ENCODE results near the gene EGR2.
"Not testable (repeated sequence)": the region's sequence is repeated elsewhere in the genome, so short reads cannot be mapped to it uniquely, and the experiment has no call there.

Gene EGR2

DNA sequence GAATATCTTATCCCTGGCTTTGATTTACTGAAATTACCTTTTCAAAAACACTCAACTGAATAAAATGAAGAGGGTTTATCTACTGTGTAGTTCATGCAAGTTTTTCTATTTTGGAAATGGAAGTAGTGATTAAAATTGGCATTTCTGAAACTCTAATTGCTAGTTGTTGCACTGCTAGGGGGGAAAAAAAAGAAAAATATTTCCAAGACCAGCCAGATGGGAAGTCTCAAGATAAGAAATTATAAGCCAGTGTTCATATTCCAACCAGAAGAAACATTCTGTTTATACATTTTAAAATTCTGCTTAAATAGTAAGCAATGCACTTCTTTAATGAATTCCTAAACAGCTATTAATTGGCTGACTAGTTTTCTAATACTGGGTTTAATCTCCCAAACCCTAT is 21.1 kb downstream of the EGR2 start:
- DNase-seq (ENCODE audit: low read depth, low spot score): no peak
- H3K36me3 ChIP-seq (ENCODE audit: control insufficient read depth, insufficient read depth, low read length): no peaks in the 10 kb centered on the region
- no peaks in the 10 kb centered on the region for H3K9me3 ChIP-seq (ENCODE audit: control insufficient read depth, insufficient read depth, low read length)
- H3K27ac ChIP-seq (ENCODE audit: low read length): no peak overlapping the region
- no peaks in the 10 kb centered on the region; the same call in 1 of the 2 replicates for H3K4me1 ChIP-seq (ENCODE audit: control insufficient read depth, insufficient read depth, low read length)
- no peak overlapping the region for H3K4me3 ChIP-seq (ENCODE audit: low read length)
- H3K27me3 ChIP-seq (ENCODE audit: control insufficient read depth, insufficient read depth, low read length): no peaks in the 10 kb centered on the region

GRCh38 chr10:62794306-62794705 is 21.9 kb downstream of the EGR2 start:
- no peaks in the 10 kb centered on the region for H3K9me3 ChIP-seq (ENCODE audit: control insufficient read depth, insufficient read depth, low read length)
- no peak overlapping the region for H3K4me3 ChIP-seq (ENCODE audit: low read length)
- WGBS (ENCODE audit: insufficient coverage, insufficient read length): no CpG with 5 or more reads among the region's 1 CpG
- no peak for DNase-seq (ENCODE audit: low read depth, low spot score)
- H3K4me1 ChIP-seq (ENCODE audit: control insufficient read depth, insufficient read depth, low read length): no peaks in the 10 kb centered on the region; the same call in 1 of the 2 replicates
- H3K27ac ChIP-seq (ENCODE audit: low read length): no peak overlapping the region
- no peaks in the 10 kb centered on the region for H3K36me3 ChIP-seq (ENCODE audit: control insufficient read depth, insufficient read depth, low read length)
- H3K27me3 ChIP-seq (ENCODE audit: control insufficient read depth, insufficient read depth, low read length): no peaks in the 10 kb centered on the region

- Histone ChIP-seq H3K36me3 (ENCODE audit: control insufficient read depth, insufficient read depth, low read length) (no peaks in the 10 kb centered on the region), H3K27me3 (ENCODE audit: control insufficient read depth, insufficient read depth, low read length) (no peaks in the 10 kb centered on the region), H3K9me3 (ENCODE audit: control insufficient read depth, insufficient read depth, low read length) (no peaks in the 10 kb centered on the region), H3K4me3 (ENCODE audit: low read length) (no peak overlapping the region), H3K4me1 (ENCODE audit: control insufficient read depth, insufficient read depth, low read length) (no peaks in the 10 kb centered on the region; the same call in 1 of the 2 replicates), H3K27ac (ENCODE audit: low read length) (no peak overlapping the region)
- no CpG with 5 or more reads among the region's 5 CpGs for WGBS (ENCODE audit: insufficient coverage, insufficient read length)
- DNase-seq (ENCODE audit: low read depth, low spot score): no peak
These were observed 23.9 kb downstream of the EGR2 start for GRCh38 chr10:62792261-62792660.

- no peaks in the 10 kb centered on the region for H3K36me3 ChIP-seq (ENCODE audit: control insufficient read depth, insufficient read depth, low read length)
- H3K4me3 ChIP-seq (ENCODE audit: low read length): no peak overlapping the region
- no peaks in the 10 kb centered on the region for H3K27me3 ChIP-seq (ENCODE audit: control insufficient read depth, insufficient read depth, low read length)
- no peaks in the 10 kb centered on the region for H3K9me3 ChIP-seq (ENCODE audit: control insufficient read depth, insufficient read depth, low read length)
- no peaks in the 10 kb centered on the region for H3K4me1 ChIP-seq (ENCODE audit: control insufficient read depth, insufficient read depth, low read length)
- WGBS (ENCODE audit: insufficient coverage, insufficient read length): no CpG with 5 or more reads among the region's 2 CpGs
- DNase-seq (ENCODE audit: low read depth, low spot score): no peak
- no peak overlapping the region for H3K27ac ChIP-seq (ENCODE audit: low read length)
These were observed 25.6 kb downstream of the EGR2 start for GRCh38 chr10:62790571-62790970.

- Histone ChIP-seq H3K27me3 (ENCODE audit: control insufficient read depth, insufficient read depth, low read length) (no peaks in the 10 kb centered on the region), H3K4me3 (ENCODE audit: low read length) (no peak overlapping the region), H3K4me1 (ENCODE audit: control insufficient read depth, insufficient read depth, low read length) (no peaks in the 10 kb centered on the region), H3K36me3 (ENCODE audit: control insufficient read depth, insufficient read depth, low read length) (no peaks in the 10 kb centered on the region), H3K27ac (ENCODE audit: low read length) (no peak overlapping the region), H3K9me3 (ENCODE audit: control insufficient read depth, insufficient read depth, low read length) (no peaks in the 10 kb centered on the region)
- DNase-seq (ENCODE audit: low read depth, low spot score): no peak
- no CpG with 5 or more reads among the region's 14 CpGs for WGBS (ENCODE audit: insufficient coverage, insufficient read length)
These were observed 26.1 kb downstream of the EGR2 start for GRCh38 chr10:62790019-62790555.

GRCh38 chr10:62788861-62789467 is 27.2 kb downstream of the EGR2 start:
- Histone ChIP-seq H3K4me3 (ENCODE audit: low read length) (no peak overlapping the region), H3K27me3 (ENCODE audit: control insufficient read depth, insufficient read depth, low read length) (no peaks in the 10 kb centered on the region), H3K9me3 (ENCODE audit: control insufficient read depth, insufficient read depth, low read length) (no peaks in the 10 kb centered on the region), H3K36me3 (ENCODE audit: control insufficient read depth, insufficient read depth, low read length) (no peaks in the 10 kb centered on the region), H3K4me1 (ENCODE audit: control insufficient read depth, insufficient read depth, low read length) (no peaks in the 10 kb centered on the region), H3K27ac (ENCODE audit: low read length) (no peak overlapping the region)
- WGBS (ENCODE audit: insufficient coverage, insufficient read length): no CpG with 5 or more reads among the region's 9 CpGs
- DNase-seq (ENCODE audit: low read depth, low spot score): no peak

DNA sequence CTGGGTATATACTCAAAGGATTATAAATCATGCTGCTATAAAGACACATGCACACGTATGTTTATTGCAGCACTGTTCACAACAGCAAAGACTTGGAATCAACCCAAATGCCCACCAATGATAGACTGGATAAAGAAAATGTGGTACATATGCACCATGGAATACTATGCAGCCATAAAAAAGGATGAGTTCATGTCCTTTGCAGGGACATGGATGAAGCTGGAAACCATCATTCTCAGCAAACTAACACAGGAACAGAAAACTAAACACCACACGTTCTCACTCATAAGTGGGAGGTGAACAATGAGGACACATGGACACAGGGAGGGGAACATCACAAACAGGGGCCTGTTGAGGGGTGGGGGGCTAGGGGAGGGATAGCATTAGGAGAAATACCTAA is 27.9 kb downstream of the EGR2 start:
- DNase-seq (ENCODE audit: low read depth, low spot score): not testable (repeated sequence)
- no CpG with 5 or more reads among the region's 2 CpGs for WGBS (ENCODE audit: insufficient coverage, insufficient read length)

GRCh38 chr10:62784537-62784936 is 31.6 kb downstream of the EGR2 start:
- not testable (repeated sequence) for H3K9me3 ChIP-seq (ENCODE audit: control insufficient read depth, insufficient read depth, low read length); H3K4me3 ChIP-seq (ENCODE audit: low read length); H3K4me1 ChIP-seq (ENCODE audit: control insufficient read depth, insufficient read depth, low read length); H3K27ac ChIP-seq (ENCODE audit: low read length); H3K27me3 ChIP-seq (ENCODE audit: control insufficient read depth, insufficient read depth, low read length); DNase-seq (ENCODE audit: low read depth, low spot score); H3K36me3 ChIP-seq (ENCODE audit: control insufficient read depth, insufficient read depth, low read length)
- no CpG with 5 or more reads among the region's 3 CpGs for WGBS (ENCODE audit: insufficient coverage, insufficient read length)

More for the DNA sequence above, 27.9 kb downstream of the EGR2 start:
- not testable (repeated sequence) for H3K4me1 ChIP-seq (ENCODE audit: control insufficient read depth, insufficient read depth, low read length); H3K9me3 ChIP-seq (ENCODE audit: control insufficient read depth, insufficient read depth, low read length); H3K4me3 ChIP-seq (ENCODE audit: low read length); H3K27ac ChIP-seq (ENCODE audit: low read length); H3K36me3 ChIP-seq (ENCODE audit: control insufficient read depth, insufficient read depth, low read length); H3K27me3 ChIP-seq (ENCODE audit: control insufficient read depth, insufficient read depth, low read length)

DNA sequence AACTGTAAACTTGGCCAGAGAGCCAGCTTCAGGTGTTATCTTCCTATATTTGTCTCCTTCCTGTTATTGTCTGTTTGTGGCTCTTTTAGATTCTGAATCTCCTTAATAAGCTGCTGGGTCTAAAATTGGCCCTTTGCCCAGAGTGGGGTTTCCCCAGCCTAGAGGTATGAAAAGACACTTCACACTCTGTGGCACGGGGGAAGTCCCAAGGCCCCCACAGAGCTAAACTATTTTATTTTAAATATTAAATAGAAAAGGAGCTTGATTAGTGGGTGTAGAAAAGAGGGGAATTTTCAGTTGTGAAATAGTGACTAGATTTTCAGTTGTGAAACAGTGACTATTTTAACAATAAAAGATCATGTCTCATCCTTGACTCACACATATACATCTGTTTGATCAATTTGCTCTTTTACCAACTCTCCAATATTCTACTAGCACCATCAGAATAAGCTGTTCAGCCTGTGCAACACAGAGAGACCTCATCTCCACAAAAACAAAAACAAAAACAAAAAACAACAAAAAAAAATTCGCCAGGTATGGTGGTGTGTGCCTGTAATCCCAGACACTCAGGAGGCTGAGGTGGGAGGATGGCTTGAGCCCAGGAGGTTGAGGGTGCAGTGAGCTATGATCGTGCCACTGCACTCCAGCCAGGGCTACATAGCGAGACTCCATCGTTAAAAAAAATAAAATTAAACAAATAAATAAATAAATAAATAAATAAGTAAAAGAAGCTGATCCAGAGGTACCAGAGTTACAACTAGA is 36.5 kb downstream of the EGR2 start:
- no peak overlapping the region for H3K4me3 ChIP-seq (ENCODE audit: low read length)
- H3K27ac ChIP-seq (ENCODE audit: low read length): no peak overlapping the region
- H3K36me3 ChIP-seq (ENCODE audit: control insufficient read depth, insufficient read depth, low read length): no peaks in the 10 kb centered on the region
- no peaks in the 10 kb centered on the region for H3K4me1 ChIP-seq (ENCODE audit: control insufficient read depth, insufficient read depth, low read length)
- H3K9me3 ChIP-seq (ENCODE audit: control insufficient read depth, insufficient read depth, low read length): no peaks in the 10 kb centered on the region
- no peak for DNase-seq (ENCODE audit: low read depth, low spot score)
- no peaks in the 10 kb centered on the region for H3K27me3 ChIP-seq (ENCODE audit: control insufficient read depth, insufficient read depth, low read length)
- no CpG with 5 or more reads among the region's 5 CpGs for WGBS (ENCODE audit: insufficient coverage, insufficient read length)

DNA sequence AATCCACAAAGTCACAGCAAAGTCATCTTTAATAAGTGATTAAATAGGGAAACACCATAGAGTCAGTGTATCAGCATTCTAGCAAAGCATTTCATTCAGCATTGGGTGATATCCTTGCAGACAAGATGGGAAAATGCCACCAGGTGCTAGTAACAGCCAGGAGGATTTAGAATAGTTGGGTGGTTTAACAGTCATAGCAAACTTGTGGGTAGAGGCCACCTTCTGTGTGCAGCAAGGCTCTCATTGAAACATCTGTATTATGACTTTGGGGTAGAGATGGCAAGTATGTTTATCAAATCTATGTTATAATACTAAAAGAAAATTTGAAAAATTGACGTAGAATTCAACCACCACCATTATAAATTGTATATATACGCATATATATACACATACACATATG is 38.0 kb downstream of the EGR2 start:
- H3K9me3 ChIP-seq (ENCODE audit: control insufficient read depth, insufficient read depth, low read length): no peaks in the 10 kb centered on the region
- H3K27me3 ChIP-seq (ENCODE audit: control insufficient read depth, insufficient read depth, low read length): no peaks in the 10 kb centered on the region
- no peaks in the 10 kb centered on the region for H3K4me1 ChIP-seq (ENCODE audit: control insufficient read depth, insufficient read depth, low read length)
- DNase-seq (ENCODE audit: low read depth, low spot score): no peak
- WGBS (ENCODE audit: insufficient coverage, insufficient read length): no CpG with 5 or more reads among the region's 2 CpGs
- H3K36me3 ChIP-seq (ENCODE audit: control insufficient read depth, insufficient read depth, low read length): no peaks in the 10 kb centered on the region
- H3K4me3 ChIP-seq (ENCODE audit: low read length): no peak overlapping the region
- no peak overlapping the region for H3K27ac ChIP-seq (ENCODE audit: low read length)
